Calu3 (cell line): Measurements from ENCODE around the gene SCLY. TPM values are rescaled to one million over a fixed set of nuclear protein-coding genes. Genes with fewer than 3 reads are reported as not detected.

ENCODE experiments used
- BruUV-seq: library from RNA; stranded (reverse); fragments of 400-500 nt; replicated peaks from 2 replicates; lab custom pipeline; 2021; lab: Mats Ljungman, UMichigan
- CTCF ChIA-PET: fragments of 300-600 bp; sonication (Branson Sonifier 250); formaldehyde crosslinking; loops from one replicate; lab custom pipeline; 2022; ENCODE audit warnings: antibody characterized with exemption; lab: Charles Lee
- DNase-seq: peaks from one replicate; pipeline ENCODE4 v3.0.0; 2022
- H3K27ac Mint-ChIP-seq: one replicate; pipeline ENCODE4 v1.8.0; 2022; ENCODE audit warnings: mixed read lengths; ENCODE audit not compliant: unreplicated experiment
- H3K27me3 Mint-ChIP-seq: one replicate; pipeline ENCODE4 v1.8.0; 2022; ENCODE audit warnings: mixed read lengths; ENCODE audit not compliant: unreplicated experiment
- H3K36me3 Mint-ChIP-seq: one replicate; pipeline ENCODE4 v1.8.0; 2022; ENCODE audit warnings: mild to moderate bottlenecking, moderate library complexity, mixed read lengths; ENCODE audit not compliant: insufficient read depth, unreplicated experiment
- H3K4me1 Mint-ChIP-seq: one replicate; pipeline ENCODE4 v1.8.0; 2022; ENCODE audit warnings: mild to moderate bottlenecking, low read depth, mixed read lengths; ENCODE audit not compliant: unreplicated experiment
- H3K4me3 Mint-ChIP-seq: one replicate; pipeline ENCODE4 v1.8.0; 2022; ENCODE audit warnings: mild to moderate bottlenecking, low read depth, moderate library complexity, mixed read lengths; ENCODE audit not compliant: unreplicated experiment
- H3K9me3 Mint-ChIP-seq: one replicate; pipeline ENCODE4 v1.8.0; 2022; ENCODE audit warnings: low read depth, mixed read lengths; ENCODE audit not compliant: unreplicated experiment
- CTCF ChIP-seq: fragments of 200-600 bp; IDR thresholded peaks from one replicate; pipeline ENCODE4 v1.8.0; 2022; ENCODE audit warnings: antibody characterized with exemption; ENCODE audit not compliant: unreplicated experiment
- intact Hi-C: fragments of 100-400 bp; cut with micrococcal nuclease; formaldehyde crosslinking; loops from one replicate; pipeline ENCODE4 v1.10.0; 2022; ENCODE audit not compliant: unreplicated experiment
- total RNA-seq: library from RNA; stranded (reverse); gene quantifications from 2 replicates; pipeline ENCODE4 v1.2.3, GENCODE V29; 2022

SCLY gene
- total RNA-seq, 1 experiment from 2014 or later: 37.5 TPM

GRCh38 chr2:238069021-238069709 lies 8.4 kb downstream of the SCLY start:
- no peak for DNase-seq
- CTCF ChIA-PET: no interaction called here
- no TSS peak for BruUV-seq
- peaks cover 14% of the 10 kb centered on the region for H3K4me1 Mint-ChIP-seq
- no peak overlapping the region for H3K27ac Mint-ChIP-seq
- H3K9me3 Mint-ChIP-seq: no peaks in the 10 kb centered on the region
- TF ChIP-seq CTCF: no peak
- peaks cover 29% of the 10 kb centered on the region for H3K36me3 Mint-ChIP-seq
- intact Hi-C loops: no loop called here
- no peak overlapping the region for H3K4me3 Mint-ChIP-seq
- no peaks in the 10 kb centered on the region for H3K27me3 Mint-ChIP-seq

GRCh38 chr2:238069877-238070276 lies 9.1 kb downstream of the SCLY start:
- intact Hi-C loops: no loop called here

GRCh38 chr2:238075397-238075796 lies 14.6 kb downstream of the SCLY start:
- no peaks in the 10 kb centered on the region for H3K4me1 Mint-ChIP-seq
- BruUV-seq: no TSS peak
- CTCF ChIA-PET: no interaction called here
- peaks cover 5% of the 10 kb centered on the region for H3K9me3 Mint-ChIP-seq
- no peak for DNase-seq
- peaks cover 10% of the 10 kb centered on the region for H3K36me3 Mint-ChIP-seq
- no peak overlapping the region for H3K4me3 Mint-ChIP-seq
- intact Hi-C loops: no loop called here
- no peak for TF ChIP-seq CTCF
- H3K27me3 Mint-ChIP-seq: no peaks in the 10 kb centered on the region
- H3K27ac Mint-ChIP-seq: no peak overlapping the region

More at GRCh38 chr2:238069877-238070276, 9.1 kb downstream of the SCLY start:
- BruUV-seq: no TSS peak
- H3K4me3 Mint-ChIP-seq: no peak overlapping the region
- peaks cover 7% of the 10 kb centered on the region for H3K4me1 Mint-ChIP-seq
- no peak for TF ChIP-seq CTCF
- CTCF ChIA-PET: no interaction called here
- H3K36me3 Mint-ChIP-seq: peaks cover 29% of the 10 kb centered on the region
- H3K27me3 Mint-ChIP-seq: no peaks in the 10 kb centered on the region
- H3K27ac Mint-ChIP-seq: no peak overlapping the region
- no peak for DNase-seq
- H3K9me3 Mint-ChIP-seq: no peaks in the 10 kb centered on the region

- H3K27me3 Mint-ChIP-seq: no peaks in the 10 kb centered on the region
- CTCF ChIA-PET: interaction anchor here (0.6 kb wide), 1 partner anchor 595 kb away, joined by 3 read pairs; no protein-coding TSS in a partner anchor
- no TSS peak for BruUV-seq
- TF ChIP-seq CTCF: no peak
- H3K4me3 Mint-ChIP-seq: no peak overlapping the region
- no peak for DNase-seq
- intact Hi-C loops: no loop called here
- no peaks in the 10 kb centered on the region for H3K4me1 Mint-ChIP-seq
- H3K27ac Mint-ChIP-seq: no peak overlapping the region
- peaks cover 5% of the 10 kb centered on the region for H3K9me3 Mint-ChIP-seq
- peaks cover under 1% of the 10 kb centered on the region for H3K36me3 Mint-ChIP-seq
Measured at GRCh38 chr2:238077292-238077691, 16.5 kb downstream of the SCLY start.
